IPS-20b (cell line): Measurements from ENCODE around the gene TMEM220.
"Not testable (repeated sequence)": the region's sequence is repeated elsewhere in the genome, so short reads cannot be mapped to it uniquely, and the experiment has no call there.

ENCODE experiments used
- H3K27ac ChIP-seq: one replicate; pipeline ENCODE4 v1.5.1; 2013; ENCODE audit warnings: low read length
- H3K27me3 ChIP-seq: 2 replicates; pipeline ENCODE4 v1.6.1; 2013; ENCODE audit warnings: mild to moderate bottlenecking, low read length, inconsistent platforms; ENCODE audit not compliant: insufficient read depth
- H3K36me3 ChIP-seq: 2 replicates; pipeline ENCODE4 v1.6.1; 2013; ENCODE audit warnings: low read depth, mild to moderate bottlenecking, inconsistent platforms, low read length, moderate library complexity; ENCODE audit not compliant: insufficient read depth
- H3K4me1 ChIP-seq: 2 replicates; pipeline ENCODE4 v1.6.1; 2013; ENCODE audit warnings: mild to moderate bottlenecking, control low read depth, inconsistent platforms, low read length, moderate library complexity; ENCODE audit not compliant: insufficient read depth
- H3K4me3 ChIP-seq: 2 replicates; pipeline ENCODE4 v1.5.1; 2013; ENCODE audit warnings: mild to moderate bottlenecking, low read length, inconsistent platforms
- H3K9ac ChIP-seq: 2 replicates; pipeline ENCODE4 v1.6.1; 2013; ENCODE audit warnings: low read depth, mild to moderate bottlenecking, inconsistent platforms, low read length, moderate library complexity
- H3K9me3 ChIP-seq: 2 replicates; pipeline ENCODE4 v1.6.1; 2013; ENCODE audit warnings: mild to moderate bottlenecking, low read depth, low read length, inconsistent platforms; ENCODE audit not compliant: insufficient read depth

TMEM220 gene

DNA sequence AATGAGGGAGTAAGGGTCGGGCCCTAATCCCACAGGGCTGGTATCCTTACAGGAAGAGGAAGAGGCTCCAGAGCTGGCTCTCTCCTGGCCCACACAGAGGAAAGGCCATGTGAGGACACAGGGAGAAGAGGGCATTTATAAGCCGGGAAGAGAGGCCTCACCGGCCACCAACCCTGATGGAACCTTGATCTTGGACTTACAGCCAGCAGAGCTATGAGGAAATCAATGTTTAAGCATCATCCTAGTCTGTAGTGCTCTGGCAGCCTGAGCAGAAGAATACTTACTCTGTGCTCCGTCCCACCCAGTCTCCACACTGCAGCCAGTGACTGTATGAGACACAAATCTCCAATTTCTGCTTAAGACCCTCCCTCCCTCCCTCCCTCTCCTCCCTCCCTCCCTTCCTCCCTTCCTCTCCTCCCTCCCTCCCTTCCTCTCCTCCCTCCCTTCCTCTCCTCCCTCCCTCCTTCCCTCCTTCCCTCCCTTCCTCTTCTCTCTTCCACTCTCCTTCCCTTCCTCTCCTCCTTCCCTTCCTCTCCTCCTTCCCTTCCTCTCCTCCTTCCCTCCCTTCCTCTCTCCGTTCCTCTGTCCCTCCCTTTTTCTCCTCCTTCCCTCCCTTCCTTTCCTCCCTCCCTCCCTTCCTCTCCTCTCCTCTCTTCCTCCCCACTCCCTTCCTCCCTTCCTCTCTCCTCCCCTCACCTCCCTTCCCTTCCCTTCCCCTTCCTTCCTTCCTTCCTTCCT lies 8.9 kb upstream of the TMEM220 start:
- Histone ChIP-seq H3K36me3 (no peaks in the 10 kb centered on the region), H3K27ac (no peak overlapping the region), H3K9ac (no peak overlapping the region), H3K9me3 (no peaks in the 10 kb centered on the region), H3K27me3 (no peaks in the 10 kb centered on the region), H3K4me3 (no peak overlapping the region), H3K4me1 (no peaks in the 10 kb centered on the region)

GRCh38 chr17:10737736-10738135 lies 7.9 kb upstream of the TMEM220 start:
- Histone ChIP-seq H3K9me3 (no peaks in the 10 kb centered on the region), H3K4me1 (peaks cover 4% of the 10 kb centered on the region; the same call in 1 of the 2 replicates), H3K9ac (no peak overlapping the region), H3K4me3 (no peak overlapping the region), H3K27me3 (no peaks in the 10 kb centered on the region), H3K27ac (no peak overlapping the region), H3K36me3 (no peaks in the 10 kb centered on the region)

DNA sequence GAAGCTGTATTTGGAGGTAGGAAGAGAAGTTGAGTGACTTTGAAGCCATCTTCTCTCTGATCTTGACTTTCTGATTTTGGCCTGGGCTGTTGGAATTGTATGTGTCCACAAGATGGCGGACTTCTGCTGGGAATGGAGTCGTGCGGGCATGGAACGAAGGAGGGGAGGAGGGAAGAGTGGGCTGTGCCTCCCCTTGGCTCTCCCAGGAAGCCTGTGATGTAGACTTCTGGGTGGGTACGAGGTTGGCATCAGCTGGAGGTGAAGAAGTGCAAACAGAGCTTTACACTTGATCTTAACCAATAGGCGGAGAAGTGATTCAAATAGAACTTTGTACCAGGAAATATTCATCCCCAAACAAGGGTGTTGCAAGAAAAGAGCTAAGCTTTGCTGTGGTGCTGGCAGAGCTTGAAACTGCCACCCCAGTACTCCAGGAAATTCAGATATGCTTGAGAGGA lies 7.4 kb upstream of the TMEM220 start:
- Histone ChIP-seq H3K4me1 (peaks cover 4% of the 10 kb centered on the region; the same call in 1 of the 2 replicates), H3K9ac (no peak overlapping the region), H3K4me3 (no peak overlapping the region), H3K36me3 (no peaks in the 10 kb centered on the region), H3K27ac (no peak overlapping the region), H3K9me3 (no peaks in the 10 kb centered on the region), H3K27me3 (no peaks in the 10 kb centered on the region)

DNA sequence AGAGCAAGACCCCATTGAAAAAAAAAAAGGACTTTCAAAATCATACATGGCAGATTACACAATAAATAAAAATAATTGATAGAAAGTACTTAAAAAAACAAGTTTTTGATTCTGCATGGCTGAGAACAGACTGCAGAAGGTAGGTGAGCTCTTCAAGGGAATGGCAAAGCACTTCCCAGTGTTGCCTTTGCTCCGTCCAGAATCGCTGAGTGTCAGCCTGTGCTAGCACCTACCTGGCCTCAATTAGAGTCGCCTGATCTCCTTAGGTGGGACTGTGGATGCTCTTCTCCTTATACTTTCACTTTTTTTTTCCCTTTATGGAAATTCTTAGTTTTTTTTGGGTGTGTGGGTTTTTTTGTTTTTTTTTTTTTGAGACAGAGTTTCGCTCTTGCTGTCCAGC lies 6.0 kb upstream of the TMEM220 start:
- no peaks in the 10 kb centered on the region for H3K36me3 ChIP-seq
- peaks cover 9% of the 10 kb centered on the region; the same call in 1 of the 2 replicates for H3K4me1 ChIP-seq
- no peaks in the 10 kb centered on the region for H3K27me3 ChIP-seq
- no peak overlapping the region for H3K27ac ChIP-seq
- H3K9ac ChIP-seq, result no peak overlapping the region
- no peaks in the 10 kb centered on the region for H3K9me3 ChIP-seq
- no peak overlapping the region for H3K4me3 ChIP-seq

DNA sequence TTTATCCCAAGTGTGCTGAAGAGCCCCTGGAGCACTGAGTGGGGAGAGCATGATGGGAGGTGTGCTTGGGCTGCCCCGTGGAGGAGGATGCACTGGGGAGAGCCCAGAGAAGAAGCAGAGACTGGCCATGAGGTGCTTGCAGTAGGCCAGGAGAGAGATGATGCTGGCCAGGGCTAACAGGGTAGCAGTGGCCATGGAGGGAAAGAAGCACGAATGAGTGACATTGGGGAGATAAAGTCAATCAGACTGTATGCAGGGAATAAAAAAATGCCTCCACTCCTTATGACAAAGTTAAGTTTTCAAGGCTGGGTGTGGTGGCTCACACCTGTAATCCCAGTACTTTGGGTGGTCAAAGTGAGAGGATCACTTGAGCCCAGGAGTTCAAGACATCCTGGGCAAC lies 5.4 kb upstream of the TMEM220 start:
- H3K27ac ChIP-seq, result no peak overlapping the region
- no peaks in the 10 kb centered on the region for H3K36me3 ChIP-seq
- peaks cover 9% of the 10 kb centered on the region; the same call in 1 of the 2 replicates for H3K4me1 ChIP-seq
- H3K9me3 ChIP-seq, result no peaks in the 10 kb centered on the region
- no peak overlapping the region for H3K4me3 ChIP-seq
- H3K27me3 ChIP-seq, result no peaks in the 10 kb centered on the region
- no peak overlapping the region for H3K9ac ChIP-seq

DNA sequence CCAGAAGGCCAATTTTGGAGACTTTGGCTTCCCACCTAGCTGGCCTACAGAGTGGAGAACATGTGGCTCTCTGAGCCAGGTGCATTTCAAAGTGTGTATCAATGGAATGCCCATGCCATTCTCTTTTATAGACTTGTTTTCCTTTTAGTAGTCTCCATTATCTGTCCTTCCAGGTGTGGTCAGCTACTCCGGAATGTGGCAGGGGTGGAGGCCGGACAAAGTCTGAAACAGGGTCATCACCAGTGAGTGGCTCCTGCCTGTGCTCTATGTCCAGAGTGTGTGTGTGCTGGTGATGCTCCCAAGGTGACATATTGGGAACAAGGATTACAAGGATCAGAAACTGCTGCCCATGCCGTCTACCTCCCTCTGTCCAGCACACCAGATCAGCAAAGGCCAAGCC lies 3.8 kb upstream of the TMEM220 start:
- H3K36me3 ChIP-seq, result no peaks in the 10 kb centered on the region
- no peaks in the 10 kb centered on the region for H3K9me3 ChIP-seq
- H3K27me3 ChIP-seq, result no peaks in the 10 kb centered on the region
- H3K9ac ChIP-seq, result no peak overlapping the region
- no peak overlapping the region for H3K4me3 ChIP-seq
- peaks cover 9% of the 10 kb centered on the region; the same call in 1 of the 2 replicates for H3K4me1 ChIP-seq
- H3K27ac ChIP-seq, result no peak overlapping the region

GRCh38 chr17:10732121-10732520 lies 2.3 kb upstream of the TMEM220 start:
- H3K27me3 ChIP-seq, H3K4me1 ChIP-seq, H3K27ac ChIP-seq: not testable (repeated sequence)

GRCh38 chr17:10731408-10731879 lies 1.6 kb upstream of the TMEM220 start:
- H3K4me1 ChIP-seq, result peaks cover 9% of the 10 kb centered on the region; the same call in 1 of the 2 replicates
- no peaks in the 10 kb centered on the region for H3K36me3 ChIP-seq
- H3K9ac ChIP-seq, result peak overlapping the region; percentile 54; the same call in 1 of the 2 replicates
- H3K27ac ChIP-seq, result no peak overlapping the region
- H3K27me3 ChIP-seq, result no peaks in the 10 kb centered on the region
- H3K9me3 ChIP-seq, result no peaks in the 10 kb centered on the region
- peak overlapping the region; percentile 74; the same call in 1 of the 2 replicates for H3K4me3 ChIP-seq

More at GRCh38 chr17:10732121-10732520, 2.3 kb upstream of the TMEM220 start:
- H3K9me3 ChIP-seq, H3K36me3 ChIP-seq, H3K9ac ChIP-seq, H3K4me3 ChIP-seq: not testable (repeated sequence)

DNA sequence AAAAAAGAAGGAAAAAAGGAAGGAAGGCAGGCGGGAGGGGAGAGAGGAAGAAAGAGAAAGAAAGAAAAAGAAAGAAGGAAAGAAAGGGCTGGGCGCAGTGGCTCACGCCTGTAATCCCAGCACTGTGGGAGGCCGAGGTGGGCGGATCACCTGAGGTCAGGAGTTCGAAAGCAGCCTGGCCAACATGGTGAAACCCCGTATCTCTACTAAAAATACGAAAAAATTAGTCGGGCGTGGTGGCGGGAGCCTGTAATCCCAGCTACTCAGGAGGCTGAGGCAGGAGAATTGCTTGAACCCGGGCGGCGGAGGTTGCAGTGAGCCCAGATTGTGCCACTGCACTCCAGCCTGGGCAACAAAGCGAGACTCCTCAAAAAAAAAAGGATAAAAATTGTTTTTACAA lies 424 bp upstream of the TMEM220 start:
- H3K9me3 ChIP-seq, H3K27me3 ChIP-seq, H3K4me1 ChIP-seq, H3K27ac ChIP-seq, H3K36me3 ChIP-seq: not testable (repeated sequence)
- peak overlapping the region; percentile 74 for H3K4me3 ChIP-seq
- H3K9ac ChIP-seq, result peak overlapping the region; percentile 77

GRCh38 chr17:10728331-10728892 lies 1.4 kb downstream of the TMEM220 start:
- Histone ChIP-seq H3K27me3 (no peaks in the 10 kb centered on the region), H3K36me3 (no peaks in the 10 kb centered on the region; the same call in 1 of the 2 replicates), H3K9me3 (no peaks in the 10 kb centered on the region), H3K4me3 (no peak overlapping the region), H3K27ac (no peak overlapping the region), H3K4me1 (peaks cover 9% of the 10 kb centered on the region; the same call in 1 of the 2 replicates), H3K9ac (no peak overlapping the region)

DNA sequence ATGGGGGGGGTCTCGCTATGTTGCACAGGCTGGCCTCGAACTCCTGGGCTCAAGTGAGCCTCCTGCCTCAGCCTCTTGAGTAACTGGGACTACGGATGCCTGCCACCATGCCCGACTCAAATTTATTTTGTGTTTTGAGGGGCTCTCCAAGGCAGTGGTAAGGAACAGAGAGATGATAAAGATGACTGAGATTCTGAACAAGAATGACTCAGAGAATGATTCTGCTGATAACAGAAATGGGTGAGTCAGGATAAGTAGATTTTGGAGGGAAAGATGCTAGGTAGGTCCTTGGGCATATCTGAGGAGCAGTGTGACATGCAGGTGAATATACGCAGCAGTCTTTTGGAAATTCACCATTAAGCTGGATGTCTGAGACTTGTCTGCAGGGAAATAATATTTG lies 2.6 kb downstream of the TMEM220 start:
- Histone ChIP-seq H3K4me1 (peaks cover 6% of the 10 kb centered on the region; the same call in 1 of the 2 replicates), H3K27ac (no peak overlapping the region), H3K9ac (no peak overlapping the region)

DNA sequence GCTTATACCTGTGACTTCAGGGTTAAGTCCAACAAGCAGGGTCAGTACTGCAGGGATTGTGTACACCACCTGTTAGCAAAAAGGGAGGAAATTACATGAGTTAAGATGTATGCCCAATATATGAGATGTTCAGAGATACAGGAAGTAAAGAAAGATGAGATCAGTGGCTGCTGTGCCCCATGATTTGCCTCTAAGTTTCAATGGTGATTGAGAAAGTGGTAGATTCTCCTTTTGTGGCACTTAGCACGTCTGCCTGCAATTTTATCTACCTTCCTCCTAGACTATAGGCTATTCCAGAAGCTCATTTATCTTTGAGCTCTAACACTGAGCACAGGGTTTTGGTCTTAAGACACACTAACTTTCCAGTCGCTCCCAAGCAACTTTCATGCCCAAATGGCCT lies 3.6 kb downstream of the TMEM220 start:
- H3K27me3 ChIP-seq, result no peaks in the 10 kb centered on the region

More for the DNA sequence above, 2.6 kb downstream of the TMEM220 start:
- Histone ChIP-seq H3K27me3 (no peaks in the 10 kb centered on the region), H3K9me3 (no peaks in the 10 kb centered on the region), H3K4me3 (no peak overlapping the region), H3K36me3 (no peaks in the 10 kb centered on the region; the same call in 1 of the 2 replicates)

More for the DNA sequence above, 3.6 kb downstream of the TMEM220 start:
- no peaks in the 10 kb centered on the region; the same call in 1 of the 2 replicates for H3K36me3 ChIP-seq
- no peaks in the 10 kb centered on the region for H3K4me1 ChIP-seq
- no peaks in the 10 kb centered on the region for H3K9me3 ChIP-seq
- no peak overlapping the region for H3K27ac ChIP-seq
- no peak overlapping the region for H3K9ac ChIP-seq
- H3K4me3 ChIP-seq, result no peak overlapping the region
